Measurements from ENCODE around the gene PRSS36. TPM values are rescaled to one million over a fixed set of nuclear protein-coding genes. Genes with fewer than 3 reads are reported as not detected.

Gene PRSS36
- total RNA-seq, 1 experiment from 2014 or later, result 0.66 TPM

GRCh38 chr16:31089199-31089598, 60.7 kb downstream of the PRSS36 start:
- Histone ChIP-seq H3K56ac (ENCODE audit: insufficient read length, low read depth, low read length) (no peak overlapping the region), H3K23ac (ENCODE audit: insufficient read length, low read depth, low read length) (no peak overlapping the region), H3K9ac (ENCODE audit: extremely low read depth, insufficient read length, low read length) (no peak overlapping the region), H4K8ac (replicated peaks; ENCODE audit: insufficient read length, low read depth, low read length) (no peak overlapping the region), H4K5ac (ENCODE audit: insufficient read length, low read depth, low read length) (no peak overlapping the region), H3K18ac (ENCODE audit: insufficient read length, low read depth, low read length) (no peak overlapping the region), H3K27me3 (ENCODE audit: insufficient read depth, low read length) (no peaks in the 10 kb centered on the region), H3K79me1 (ENCODE audit: insufficient read depth, low read depth, low read length, poor library complexity, severe bottlenecking) (peaks cover 2% of the 10 kb centered on the region), H4K20me1 (ENCODE audit: control insufficient read depth, insufficient read depth, insufficient read length) (peaks cover 3% of the 10 kb centered on the region), H3K27ac (ENCODE audit: insufficient read length, low read depth, low read length) (no peak overlapping the region), H3K4me2 (ENCODE audit: insufficient read depth, insufficient read length, low read length) (no peak overlapping the region), H2BK20ac (ENCODE audit: low read depth, low read length, poor library complexity, severe bottlenecking) (no peak overlapping the region), H3K79me2 (ENCODE audit: insufficient read depth, low read length) (peaks cover 2% of the 10 kb centered on the region; the same call in 1 of the 2 replicates), H2BK5ac (ENCODE audit: insufficient read length, low read length) (no peak overlapping the region), H3K4me1 (ENCODE audit: insufficient read depth, low read length) (no peaks in the 10 kb centered on the region), H2BK15ac (ENCODE audit: low read depth, low read length) (no peak overlapping the region), H3T11ph (ENCODE audit: low read length) (no peak overlapping the region), H3K9me3 (ENCODE audit: control insufficient read depth, low read depth, low read length) (no peaks in the 10 kb centered on the region), H3K14ac (ENCODE audit: insufficient read depth, low read length) (no peak overlapping the region), H3K23me2 (ENCODE audit: insufficient read length, low read depth, low read length, poor library complexity, severe bottlenecking) (peaks cover 9% of the 10 kb centered on the region), H2BK120ac (ENCODE audit: low read depth, low read length, poor library complexity, severe bottlenecking) (no peak overlapping the region), H2AK5ac (ENCODE audit: insufficient read length, low read length) (no peak overlapping the region), H3K4ac (ENCODE audit: low read depth, low read length) (no peak overlapping the region), H4K91ac (ENCODE audit: insufficient read length, low read depth, low read length) (no peak overlapping the region), H2AFZ (ENCODE audit: low read length) (no peak overlapping the region), H2BK12ac (ENCODE audit: insufficient read length, low read depth, low read length) (no peak overlapping the region)
- Mint-ChIP-seq H3K4me3 (no peak overlapping the region), H3K27ac (no peak overlapping the region; a peak in 1 of 7 replicates), H3K4me1 (peaks cover 5 to 10% of the 10 kb centered on the region in 2 experiments; a peak in 3 of 4 replicates), H3K9me3 (no peaks in the 10 kb centered on the region; a peak in 1 of 5 replicates), H3K36me3 (ENCODE audit: insufficient read depth in 1 of 3, low read depth in 3 of 3) (peaks cover 4 to 27% (median 24%) of the 10 kb centered on the region in 3 experiments; a peak in 6 of 7 replicates), H3K27me3 (ENCODE audit: low read depth) (no peaks in the 10 kb centered on the region; the same call in 1 of the 2 replicates)
- TF ChIP-seq CTCF (conservative IDR thresholded peaks at IDR 0.05), result no peak
- no peak for DNase-seq
- no CpG with 5 or more reads among the region's 8 CpGs for WGBS (ENCODE audit: extremely low coverage, insufficient read length, low lambda C conversion rate)

Other genes starting within 250 kb of the PRSS36 start
- gene FBXL19, start 226.5 kb downstream of the PRSS36 start, total RNA-seq (2021), result 66.8 and 68.0 TPM in 2 replicates
- gene ORAI3, start 201.0 kb downstream of the PRSS36 start, total RNA-seq (2021), result 6.1 and 6.9 TPM in 2 replicates
- gene SETD1A, start 192.3 kb downstream of the PRSS36 start, total RNA-seq (2021), result 36.9 and 37.0 TPM in 2 replicates
- 5.5 and 7.5 TPM in 2 replicates for gene HSD3B7, start 164.9 kb downstream of the PRSS36 start, total RNA-seq (2021)
- gene STX1B, start 139.4 kb downstream of the PRSS36 start, total RNA-seq (2021), result 9.7 and 11.0 TPM in 2 replicates
- gene STX4, start 116.5 kb downstream of the PRSS36 start, total RNA-seq (2021), result 31.1 and 32.3 TPM in 2 replicates
- 18.6 and 19.6 TPM in 2 replicates for gene ZNF668, start 75.8 kb downstream of the PRSS36 start, total RNA-seq (2021)
- gene ZNF646, start 75.6 kb downstream of the PRSS36 start, total RNA-seq (2021), result 25.9 and 29.2 TPM in 2 replicates
- 2.8 and 3.6 TPM in 2 replicates for gene PRSS53, start 61.1 kb downstream of the PRSS36 start, total RNA-seq (2021)
- gene VKORC1, start 55.3 kb downstream of the PRSS36 start, total RNA-seq (2021), result 93.9 and 94.5 TPM in 2 replicates
- gene BCKDK, start 41.7 kb downstream of the PRSS36 start, total RNA-seq (2021), result 55.7 and 57.0 TPM in 2 replicates
- 52.1 and 53.4 TPM in 2 replicates for gene KAT8, start 32.4 kb downstream of the PRSS36 start, total RNA-seq (2021)
- 64.0 and 65.0 TPM in 2 replicates for gene PRSS8, start 14.3 kb downstream of the PRSS36 start, total RNA-seq (2021)
- 953 and 1,034 TPM in 2 replicates for gene FUS, start 30.1 kb upstream of the PRSS36 start, total RNA-seq (2021)
- gene PYCARD, start 52.7 kb upstream of the PRSS36 start, total RNA-seq (2021), result 37.5 and 38.5 TPM in 2 replicates
- 1.2 and 1.3 TPM in 2 replicates for gene TRIM72, start 64.1 kb upstream of the PRSS36 start, total RNA-seq (2021)
- gene PYDC1, start 67.1 kb upstream of the PRSS36 start, total RNA-seq (2021), result 0.70 and 2.1 TPM in 2 replicates
- gene ITGAM, start 109.9 kb upstream of the PRSS36 start, total RNA-seq (2021), result 0.18 and 0.33 TPM in 2 replicates
- 0.15 and 0.28 TPM in 2 replicates for gene ITGAX, start 205.1 kb upstream of the PRSS36 start, total RNA-seq (2021)
- gene ITGAD, start 243.3 kb upstream of the PRSS36 start, total RNA-seq (2021), result not detected in 2 replicates

All from H9 (cell line).